ENCODE measurements around the gene ARL4A.
"Not testable (repeated sequence)": the region's sequence is repeated elsewhere in the genome, so short reads cannot be mapped to it uniquely, and the experiment has no call there.

ARL4A gene

GRCh38 chr7:12642508-12642907 lies 44.9 kb upstream of the ARL4A start:
- TF ChIP-seq, protein P1, sequence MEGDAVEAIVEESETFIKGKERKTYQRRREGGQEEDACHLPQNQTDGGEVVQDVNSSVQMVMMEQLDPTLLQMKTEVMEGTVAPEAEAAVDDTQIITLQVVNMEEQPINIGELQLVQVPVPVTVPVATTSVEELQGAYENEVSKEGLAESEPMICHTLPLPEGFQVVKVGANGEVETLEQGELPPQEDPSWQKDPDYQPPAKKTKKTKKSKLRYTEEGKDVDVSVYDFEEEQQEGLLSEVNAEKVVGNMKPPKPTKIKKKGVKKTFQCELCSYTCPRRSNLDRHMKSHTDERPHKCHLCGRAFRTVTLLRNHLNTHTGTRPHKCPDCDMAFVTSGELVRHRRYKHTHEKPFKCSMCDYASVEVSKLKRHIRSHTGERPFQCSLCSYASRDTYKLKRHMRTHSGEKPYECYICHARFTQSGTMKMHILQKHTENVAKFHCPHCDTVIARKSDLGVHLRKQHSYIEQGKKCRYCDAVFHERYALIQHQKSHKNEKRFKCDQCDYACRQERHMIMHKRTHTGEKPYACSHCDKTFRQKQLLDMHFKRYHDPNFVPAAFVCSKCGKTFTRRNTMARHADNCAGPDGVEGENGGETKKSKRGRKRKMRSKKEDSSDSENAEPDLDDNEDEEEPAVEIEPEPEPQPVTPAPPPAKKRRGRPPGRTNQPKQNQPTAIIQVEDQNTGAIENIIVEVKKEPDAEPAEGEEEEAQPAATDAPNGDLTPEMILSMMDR (IDR thresholded peaks at IDR 0.05), result no peak
- TF ChIP-seq ZFX (IDR thresholded peaks at IDR 0.05; ENCODE audit: borderline replicate concordance), result no peak
- no peak overlapping the region for H3K27ac ChIP-seq

- no peak overlapping the region for H3K27ac ChIP-seq
- TF ChIP-seq ZFX (IDR thresholded peaks at IDR 0.05; ENCODE audit: borderline replicate concordance), result no peak
- TF ChIP-seq, protein P1 (IDR thresholded peaks at IDR 0.05), result no peak
Measured at GRCh38 chr7:12643001-12643643, 44.3 kb upstream of the ARL4A start.

- H3K27ac ChIP-seq, result no peak overlapping the region
- TF ChIP-seq, protein P1 (IDR thresholded peaks at IDR 0.05), result no peak
- TF ChIP-seq ZFX (IDR thresholded peaks at IDR 0.05; ENCODE audit: borderline replicate concordance), result no peak
Measured at GRCh38 chr7:12643644-12644043, 43.8 kb upstream of the ARL4A start.

- not testable (repeated sequence) for H3K27ac ChIP-seq
Measured at GRCh38 chr7:12645212-12645611, 42.2 kb upstream of the ARL4A start.

- TF ChIP-seq ZFX (IDR thresholded peaks at IDR 0.05; ENCODE audit: borderline replicate concordance), result no peak
- TF ChIP-seq, protein P1 (IDR thresholded peaks at IDR 0.05), result no peak
- H3K27ac ChIP-seq, result no peak overlapping the region
Measured at GRCh38 chr7:12646139-12646538, 41.3 kb upstream of the ARL4A start.

- no peak overlapping the region; the same call in 1 of the 2 replicates for H3K27ac ChIP-seq
- TF ChIP-seq, protein P1 (IDR thresholded peaks at IDR 0.05), result no peak
- no peak for TF ChIP-seq ZFX (IDR thresholded peaks at IDR 0.05; ENCODE audit: borderline replicate concordance)
Measured at GRCh38 chr7:12647364-12648219, 39.8 kb upstream of the ARL4A start.

DNA sequence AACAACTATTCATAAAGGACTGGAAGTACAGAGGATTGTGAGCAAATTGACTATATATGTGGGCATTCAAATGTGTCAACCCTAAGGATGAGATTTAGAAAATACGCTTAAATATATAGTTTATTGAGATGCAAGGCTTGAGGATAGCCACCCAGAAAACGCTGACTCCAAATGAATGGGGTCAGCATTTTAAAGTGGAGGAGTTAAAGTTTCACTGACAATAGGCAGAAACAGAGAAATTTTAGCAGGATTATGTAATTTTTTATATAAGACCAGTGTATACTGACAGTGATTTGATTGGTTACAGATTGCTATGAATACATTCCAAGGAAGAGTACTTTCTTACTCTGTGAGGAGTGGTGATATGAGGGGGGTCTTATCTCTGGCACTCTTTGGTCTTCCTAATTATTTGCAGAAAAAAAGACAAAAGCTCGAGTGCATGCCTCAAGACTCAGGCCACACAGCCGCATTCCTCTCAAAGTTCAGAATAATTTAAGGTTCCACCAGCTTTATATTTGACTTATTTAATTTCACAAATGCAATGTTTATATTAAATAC lies 38.6 kb upstream of the ARL4A start:
- TF ChIP-seq, protein P1 (IDR thresholded peaks at IDR 0.05), result no peak
- no peak for TF ChIP-seq ZFX (IDR thresholded peaks at IDR 0.05; ENCODE audit: borderline replicate concordance)
- H3K27ac ChIP-seq, result no peak overlapping the region

All from 22Rv1 (cell line).